Hepatocyte (in vitro differentiated cells): ENCODE results near the gene PPP2R3C. TPM values are rescaled to one million over a fixed set of nuclear protein-coding genes. Genes with fewer than 3 reads are reported as not detected.

ENCODE experiments used
- DNase-seq: peaks from one replicate; pipeline ENCODE4 v3.0.0-alpha.2; 2016; ENCODE audit warnings: low spot score
- H2AFZ ChIP-seq: fragments of 200-600 bp; sonication (generic); 2 replicates; pipeline ENCODE4 v1.6.0; 2016; ENCODE audit warnings: antibody characterized with exemption, mild to moderate bottlenecking
- H3K27ac ChIP-seq: fragments of 200-600 bp; sonication (generic); 2 replicates; pipeline ENCODE4 v1.5.1; 2016; ENCODE audit warnings: mild to moderate bottlenecking
- H3K27me3 ChIP-seq: fragments of 200-600 bp; sonication (generic); 2 replicates; pipeline ENCODE4 v1.6.1; 2016
- H3K36me3 ChIP-seq: fragments of 200-600 bp; sonication (generic); replicated peaks from 2 replicates; pipeline ENCODE4 v1.5.1; 2016; ENCODE audit warnings: low read depth; ENCODE audit not compliant: insufficient read depth
- H3K4me1 ChIP-seq: fragments of 200-600 bp; sonication (generic); 2 replicates; pipeline ENCODE4 v1.5.1; 2016; ENCODE audit warnings: mild to moderate bottlenecking, moderate library complexity; ENCODE audit not compliant: insufficient read depth
- H3K4me2 ChIP-seq: fragments of 200-600 bp; sonication (generic); 2 replicates; pipeline ENCODE4 v1.6.0; 2016
- H3K4me3 ChIP-seq: fragments of 200-600 bp; sonication (generic); 2 replicates; pipeline ENCODE4 v1.5.1; 2016; ENCODE audit warnings: mild to moderate bottlenecking
- H3K79me2 ChIP-seq: fragments of 200-600 bp; sonication (generic); 2 replicates; pipeline ENCODE4 v1.6.0; 2017; ENCODE audit warnings: mild to moderate bottlenecking
- H3K9me2 ChIP-seq: fragments of 200-600 bp; sonication (generic); replicated peaks from 2 replicates; pipeline ENCODE4 v1.6.0; 2017; ENCODE audit warnings: mild to moderate bottlenecking; ENCODE audit not compliant: insufficient read depth
- H3K9me3 ChIP-seq: fragments of 200-600 bp; sonication (generic); 2 replicates; pipeline ENCODE4 v1.5.1; 2016; ENCODE audit warnings: low read depth, mild to moderate bottlenecking
- H4K20me1 ChIP-seq: fragments of 200-600 bp; sonication (generic); 2 replicates; pipeline ENCODE4 v1.6.0; 2016; ENCODE audit warnings: mild to moderate bottlenecking; ENCODE audit not compliant: insufficient read depth, poor library complexity, severe bottlenecking
- EZH2 ChIP-seq: fragments of 200-600 bp; sonication (generic); IDR thresholded peaks from 2 replicates; pipeline ENCODE4 v1.6.1; 2016; ENCODE audit warnings: antibody characterized with exemption, mild to moderate bottlenecking, borderline replicate concordance
- EZH2phosphoT487 ChIP-seq: fragments of 200-600 bp; sonication (generic); IDR thresholded peaks from one replicate; pipeline ENCODE4 v1.6.1; 2018; ENCODE audit warnings: antibody characterized with exemption, mild to moderate bottlenecking, low read depth, moderate library complexity; ENCODE audit not compliant: unreplicated experiment, severe bottlenecking
- WGBS: methylation state at CpG from one replicate; pipeline ENCODE4 v1.1.6; 2016; ENCODE audit warnings: low lambda C conversion rate; ENCODE audit errors: missing lambda C conversion rate; 5-methylcytosine and 5-hydroxymethylcytosine counted together
- polyA plus RNA-seq: library from polyadenylated mRNA; unstranded; fragments of >200 nt; fragmentation: Nextera tagmentation; extraction: Ambion mirVana; gene quantifications from 2 replicates; pipeline ENCODE4 v1.2.1, GENCODE V29; 2016
- total RNA-seq: library from RNA; depleted of rRNA; stranded (reverse); fragments of >200 nt; gene quantifications from 2 replicates; pipeline ENCODE4 v1.2.3, GENCODE V29; 2014
- TF ChIP-seq, protein P1 (sequence below): fragments of 200-600 bp; sonication (generic); IDR thresholded peaks from 2 replicates; pipeline ENCODE4 v1.5.1; 2016; ENCODE audit warnings: antibody characterized with exemption, mild to moderate bottlenecking; ENCODE audit not compliant: poor library complexity

The PPP2R3C gene
- total and polyA plus RNA-seq, 2 experiments from 2014 or later = 36.1 to 38.5 TPM

DNA sequence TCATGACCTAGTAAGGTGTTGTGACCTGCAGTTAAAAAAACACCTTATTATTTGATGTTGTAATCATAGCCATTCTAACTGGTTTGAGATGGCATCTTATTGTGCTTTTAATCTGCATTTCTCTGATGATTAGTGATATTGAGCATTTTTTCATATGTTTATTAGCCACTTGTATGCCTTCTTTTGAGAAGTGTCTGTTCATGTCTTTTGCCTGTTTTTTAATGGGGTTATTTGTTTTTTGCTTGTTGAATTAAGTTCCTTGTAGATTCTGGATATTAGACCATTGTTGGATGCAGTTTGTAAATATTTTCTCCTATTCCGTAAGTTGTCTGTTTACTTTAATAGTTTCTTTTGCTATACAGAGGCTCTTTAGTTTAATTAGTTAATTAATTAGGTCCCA lies 41.6 kb upstream of the PPP2R3C start:
- H2AFZ ChIP-seq = no peak overlapping the region
- WGBS = 82% methylated on average over 1 of the region's 1 CpG
- H3K27ac ChIP-seq = no peak overlapping the region
- H3K9me2 ChIP-seq = no peaks in the 10 kb centered on the region
- no peak for TF ChIP-seq EZH2
- no peak for TF ChIP-seq EZH2phosphoT487
- TF ChIP-seq, protein P1, sequence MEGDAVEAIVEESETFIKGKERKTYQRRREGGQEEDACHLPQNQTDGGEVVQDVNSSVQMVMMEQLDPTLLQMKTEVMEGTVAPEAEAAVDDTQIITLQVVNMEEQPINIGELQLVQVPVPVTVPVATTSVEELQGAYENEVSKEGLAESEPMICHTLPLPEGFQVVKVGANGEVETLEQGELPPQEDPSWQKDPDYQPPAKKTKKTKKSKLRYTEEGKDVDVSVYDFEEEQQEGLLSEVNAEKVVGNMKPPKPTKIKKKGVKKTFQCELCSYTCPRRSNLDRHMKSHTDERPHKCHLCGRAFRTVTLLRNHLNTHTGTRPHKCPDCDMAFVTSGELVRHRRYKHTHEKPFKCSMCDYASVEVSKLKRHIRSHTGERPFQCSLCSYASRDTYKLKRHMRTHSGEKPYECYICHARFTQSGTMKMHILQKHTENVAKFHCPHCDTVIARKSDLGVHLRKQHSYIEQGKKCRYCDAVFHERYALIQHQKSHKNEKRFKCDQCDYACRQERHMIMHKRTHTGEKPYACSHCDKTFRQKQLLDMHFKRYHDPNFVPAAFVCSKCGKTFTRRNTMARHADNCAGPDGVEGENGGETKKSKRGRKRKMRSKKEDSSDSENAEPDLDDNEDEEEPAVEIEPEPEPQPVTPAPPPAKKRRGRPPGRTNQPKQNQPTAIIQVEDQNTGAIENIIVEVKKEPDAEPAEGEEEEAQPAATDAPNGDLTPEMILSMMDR = no peak
- H4K20me1 ChIP-seq = no peaks in the 10 kb centered on the region
- no peak overlapping the region for H3K4me2 ChIP-seq
- no peaks in the 10 kb centered on the region for H3K9me3 ChIP-seq
- no peak for DNase-seq
- no peak overlapping the region for H3K4me3 ChIP-seq
- no peaks in the 10 kb centered on the region for H3K27me3 ChIP-seq
- H3K36me3 ChIP-seq = no peaks in the 10 kb centered on the region
- peaks cover 4% of the 10 kb centered on the region for H3K79me2 ChIP-seq
- H3K4me1 ChIP-seq = no peaks in the 10 kb centered on the region

DNA sequence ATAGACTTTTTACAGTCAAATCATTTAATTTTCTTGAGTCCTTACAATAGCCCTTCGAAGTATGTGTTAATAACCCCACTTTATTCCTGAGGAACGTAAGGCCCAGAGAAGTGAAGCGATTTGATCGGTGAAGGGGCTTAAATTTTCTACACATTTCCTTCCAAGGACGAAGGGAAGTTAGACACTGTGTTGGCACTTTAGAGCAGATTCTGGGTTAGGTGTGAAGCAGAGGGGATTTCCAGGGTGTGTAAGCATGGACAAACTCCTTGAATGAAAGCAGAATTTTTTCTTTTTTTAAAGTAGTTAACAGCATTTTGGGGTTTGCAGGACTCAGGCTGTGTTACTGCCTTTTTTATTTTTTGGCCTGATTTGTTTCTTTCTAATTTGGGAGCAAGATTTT lies 39.4 kb upstream of the PPP2R3C start:
- Histone ChIP-seq H3K9me2 (no peaks in the 10 kb centered on the region), H3K9me3 (no peaks in the 10 kb centered on the region), H4K20me1 (no peaks in the 10 kb centered on the region), H3K79me2 (peaks cover 4% of the 10 kb centered on the region), H3K36me3 (no peaks in the 10 kb centered on the region), H3K4me1 (no peaks in the 10 kb centered on the region), H3K27ac (no peak overlapping the region), H3K4me3 (no peak overlapping the region), H3K27me3 (no peaks in the 10 kb centered on the region), H3K4me2 (no peak overlapping the region), H2AFZ (no peak overlapping the region)
- 94% methylated on average over 5 of the region's 5 CpGs for WGBS
- DNase-seq = peak; percentile 1
- TF ChIP-seq EZH2 (no peak), EZH2phosphoT487 (no peak)
- TF ChIP-seq, protein P1 = no peak

DNA sequence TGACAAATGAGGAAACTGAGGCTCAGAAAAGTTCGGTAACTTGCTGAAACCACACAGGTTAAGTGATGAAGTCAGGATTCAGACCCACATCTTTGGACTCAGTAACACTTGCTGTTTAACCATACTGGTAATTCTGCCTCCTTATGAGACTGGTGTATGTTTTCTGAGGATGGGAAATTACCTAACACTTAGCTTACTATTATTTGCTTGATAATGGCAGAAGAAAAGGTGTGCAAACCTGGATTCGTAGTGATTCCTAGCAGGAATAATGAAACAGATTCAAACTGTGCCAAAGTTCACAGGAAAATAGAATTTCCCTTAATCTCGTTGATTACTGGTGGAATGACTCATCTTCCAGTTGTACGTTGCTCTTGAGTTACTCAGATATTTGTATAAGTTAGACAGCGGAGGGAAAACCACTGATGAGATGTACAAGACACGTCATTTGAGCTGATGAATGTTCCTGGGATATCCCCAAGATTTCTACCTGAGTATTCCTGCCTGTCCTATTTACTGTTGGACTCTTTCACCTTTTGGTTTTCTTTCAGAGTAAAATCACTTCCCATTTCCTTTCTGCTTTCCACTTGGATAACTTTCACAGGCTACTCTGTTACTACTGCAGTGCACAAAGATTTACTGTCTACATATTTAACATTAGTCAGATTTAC lies 38.1 kb upstream of the PPP2R3C start:
- TF ChIP-seq EZH2 (no peak), EZH2phosphoT487 (no peak)
- TF ChIP-seq, protein P1 = no peak
- no peak overlapping the region for H3K4me3 ChIP-seq
- H3K4me1 ChIP-seq = no peaks in the 10 kb centered on the region
- no peak overlapping the region for H2AFZ ChIP-seq
- no peaks in the 10 kb centered on the region for H4K20me1 ChIP-seq
- peak overlapping the region; percentile 75 for H3K27ac ChIP-seq
- peaks cover 4% of the 10 kb centered on the region for H3K79me2 ChIP-seq
- DNase-seq = peak; percentile 79
- peak overlapping the region; percentile 37 for H3K4me2 ChIP-seq
- no peaks in the 10 kb centered on the region for H3K9me3 ChIP-seq
- H3K36me3 ChIP-seq = no peaks in the 10 kb centered on the region
- 54% methylated on average over 6 of the region's 6 CpGs for WGBS
- H3K27me3 ChIP-seq = no peaks in the 10 kb centered on the region
- no peaks in the 10 kb centered on the region for H3K9me2 ChIP-seq
